Measurements from ENCODE around the gene DPP10.

Gene DPP10

DNA sequence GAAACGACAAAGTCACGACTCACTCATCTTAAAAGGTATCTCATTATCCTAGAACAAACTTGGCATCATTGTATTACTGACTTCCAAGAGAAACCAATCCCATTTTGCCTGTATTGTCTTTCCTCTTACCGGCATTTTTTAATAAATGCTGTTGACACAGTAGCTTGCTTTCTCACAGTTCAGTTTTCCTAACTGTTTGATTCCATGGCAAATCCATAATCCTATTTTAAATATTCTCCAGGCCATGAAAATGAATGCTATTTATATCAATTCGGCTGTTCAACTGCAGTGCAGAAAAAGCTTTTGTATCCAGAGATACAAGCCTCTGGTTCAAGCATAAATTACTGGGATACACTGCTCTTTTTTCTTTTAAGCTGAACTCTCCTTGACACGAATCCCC is 1241.9 kb downstream of the DPP10 start:
- no peak overlapping the region for H3K4me3 ChIP-seq (replicated peaks in 1 of 2; ENCODE audit: low read depth in 2 of 2, low read length in 2 of 2)
- TF ChIP-seq, protein P1, sequence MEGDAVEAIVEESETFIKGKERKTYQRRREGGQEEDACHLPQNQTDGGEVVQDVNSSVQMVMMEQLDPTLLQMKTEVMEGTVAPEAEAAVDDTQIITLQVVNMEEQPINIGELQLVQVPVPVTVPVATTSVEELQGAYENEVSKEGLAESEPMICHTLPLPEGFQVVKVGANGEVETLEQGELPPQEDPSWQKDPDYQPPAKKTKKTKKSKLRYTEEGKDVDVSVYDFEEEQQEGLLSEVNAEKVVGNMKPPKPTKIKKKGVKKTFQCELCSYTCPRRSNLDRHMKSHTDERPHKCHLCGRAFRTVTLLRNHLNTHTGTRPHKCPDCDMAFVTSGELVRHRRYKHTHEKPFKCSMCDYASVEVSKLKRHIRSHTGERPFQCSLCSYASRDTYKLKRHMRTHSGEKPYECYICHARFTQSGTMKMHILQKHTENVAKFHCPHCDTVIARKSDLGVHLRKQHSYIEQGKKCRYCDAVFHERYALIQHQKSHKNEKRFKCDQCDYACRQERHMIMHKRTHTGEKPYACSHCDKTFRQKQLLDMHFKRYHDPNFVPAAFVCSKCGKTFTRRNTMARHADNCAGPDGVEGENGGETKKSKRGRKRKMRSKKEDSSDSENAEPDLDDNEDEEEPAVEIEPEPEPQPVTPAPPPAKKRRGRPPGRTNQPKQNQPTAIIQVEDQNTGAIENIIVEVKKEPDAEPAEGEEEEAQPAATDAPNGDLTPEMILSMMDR (IDR thresholded peaks at IDR 0.05; ENCODE audit: low read depth, low read length): no peak
- no peak for DNase-seq (ENCODE audit: low read depth in 2 of 2)

DNA sequence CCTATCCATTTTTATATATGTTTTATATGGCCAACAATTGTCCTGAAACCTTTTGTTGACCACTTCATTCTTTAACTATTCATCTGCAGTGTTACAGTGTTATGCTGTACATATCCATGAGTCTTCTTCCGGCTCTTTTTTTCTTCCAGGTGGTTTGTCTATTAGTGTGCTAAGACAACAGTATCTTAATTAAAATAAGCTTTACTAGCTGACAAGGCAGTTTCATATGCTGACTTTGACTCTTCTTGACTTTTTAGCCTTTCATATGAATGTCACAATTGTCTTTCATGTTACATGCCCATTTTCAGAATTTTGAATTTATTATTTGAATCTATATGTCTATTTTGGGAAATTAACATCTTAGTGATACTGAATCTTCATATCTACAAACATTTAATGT is 1249.0 kb downstream of the DPP10 start:
- no peak for DNase-seq (ENCODE audit: low read depth in 2 of 2)
- TF ChIP-seq, protein P1 (IDR thresholded peaks at IDR 0.05; ENCODE audit: low read depth, low read length): no peak
- H3K4me3 ChIP-seq (replicated peaks in 1 of 2; ENCODE audit: low read depth in 2 of 2, low read length in 2 of 2): no peak overlapping the region

DNA sequence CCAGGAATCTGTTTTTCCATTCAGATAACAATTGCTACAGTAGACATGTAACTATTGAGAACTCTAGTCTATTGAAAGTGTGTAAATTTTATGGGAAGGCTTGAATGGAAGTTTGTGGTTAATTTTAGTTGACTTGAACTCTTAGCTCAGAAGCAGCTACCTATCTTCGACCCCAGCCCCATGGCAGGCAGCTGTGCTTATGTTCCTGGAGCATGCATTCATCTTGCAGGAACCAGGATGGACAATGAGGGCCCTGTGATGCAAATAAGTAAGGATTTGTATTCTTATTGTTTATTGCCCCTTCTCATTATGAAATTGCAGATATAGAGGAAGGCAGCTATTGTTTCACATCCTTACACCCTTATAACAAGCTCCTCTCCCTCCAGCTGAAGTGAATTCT is 1252.2 kb downstream of the DPP10 start:
- H3K4me3 ChIP-seq (replicated peaks in 1 of 2; ENCODE audit: low read depth in 2 of 2, low read length in 2 of 2): no peak overlapping the region
- DNase-seq (ENCODE audit: low read depth in 2 of 2): no peak
- TF ChIP-seq, protein P1 (IDR thresholded peaks at IDR 0.05; ENCODE audit: low read depth, low read length): no peak

DNA sequence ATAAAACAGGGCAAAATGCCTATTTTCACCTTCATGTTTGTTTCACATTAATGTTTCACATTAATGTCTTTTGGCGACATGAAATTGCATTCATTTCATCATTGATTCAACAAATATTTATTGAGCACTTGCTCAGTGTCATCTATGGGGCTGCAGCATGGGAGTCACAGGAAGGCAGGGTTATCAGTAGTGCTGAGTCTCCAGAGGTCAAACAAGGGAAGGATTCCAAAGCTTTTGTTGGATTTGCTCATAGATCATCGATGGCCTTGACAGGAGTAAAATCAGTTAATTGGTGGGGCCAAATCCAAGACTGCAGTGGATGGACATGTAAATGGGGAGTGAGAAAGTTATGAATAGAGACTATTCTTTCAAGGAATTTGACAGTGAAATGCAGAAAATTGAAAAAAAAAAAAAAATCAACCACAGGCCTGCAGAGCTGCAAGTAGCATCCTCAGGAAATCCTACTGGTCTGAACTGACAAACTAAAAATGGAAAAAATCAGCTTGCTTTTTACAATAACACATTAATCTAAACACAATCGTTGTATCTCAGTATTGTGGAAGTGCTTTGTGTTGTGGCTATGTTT is 1290.8 kb downstream of the DPP10 start:
- no peak for DNase-seq (ENCODE audit: low read depth in 2 of 2)
- no peak overlapping the region for H3K4me3 ChIP-seq (replicated peaks in 1 of 2; ENCODE audit: low read depth in 2 of 2, low read length in 2 of 2)
- TF ChIP-seq, protein P1 (IDR thresholded peaks at IDR 0.05; ENCODE audit: low read depth, low read length): no peak

DNA sequence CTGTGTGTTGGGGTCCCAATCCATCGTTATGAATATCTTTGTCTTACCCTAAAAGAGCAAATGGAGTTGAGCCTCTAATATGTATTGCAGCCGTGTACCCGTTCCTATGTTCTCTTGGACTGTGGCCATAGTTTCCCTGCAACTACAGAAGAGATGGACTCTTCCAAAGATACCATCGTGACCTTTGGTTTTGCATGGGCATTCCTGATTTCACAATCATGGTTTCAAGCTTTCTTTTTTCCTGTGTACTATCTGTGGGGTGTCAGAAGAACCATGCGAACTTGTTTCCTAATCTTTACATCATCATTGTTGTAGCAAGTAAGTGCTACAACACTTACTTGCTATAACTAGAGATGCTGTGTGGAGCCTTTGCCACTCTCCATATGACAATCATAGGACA is 1295.7 kb downstream of the DPP10 start:
- no peak overlapping the region for H3K4me3 ChIP-seq (replicated peaks in 1 of 2; ENCODE audit: low read depth in 2 of 2, low read length in 2 of 2)
- TF ChIP-seq, protein P1 (IDR thresholded peaks at IDR 0.05; ENCODE audit: low read depth, low read length): no peak
- no peak for DNase-seq (ENCODE audit: low read depth in 2 of 2)

DNA sequence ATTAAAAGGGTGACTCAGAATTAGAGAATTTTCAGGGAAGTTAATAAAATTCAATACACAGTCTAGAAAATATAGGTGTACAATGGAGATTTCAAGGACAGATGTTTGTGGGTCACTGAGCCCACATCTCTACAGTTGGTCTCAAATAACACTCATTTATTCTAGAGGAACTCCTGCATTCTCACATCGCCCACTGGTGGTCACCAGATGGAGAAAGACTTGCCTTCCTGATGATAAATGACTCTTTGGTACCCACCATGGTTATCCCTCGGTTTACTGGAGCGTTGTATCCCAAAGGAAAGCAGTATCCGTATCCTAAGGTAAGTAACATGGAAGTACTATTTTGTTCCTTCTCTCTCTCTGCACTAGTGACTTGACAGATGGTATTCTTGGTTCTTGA is 1297.1 kb downstream of the DPP10 start:
- no peak overlapping the region for H3K4me3 ChIP-seq (replicated peaks in 1 of 2; ENCODE audit: low read depth in 2 of 2, low read length in 2 of 2)
- TF ChIP-seq, protein P1 (IDR thresholded peaks at IDR 0.05; ENCODE audit: low read depth, low read length): no peak
- DNase-seq (ENCODE audit: low read depth in 2 of 2): no peak

DNA sequence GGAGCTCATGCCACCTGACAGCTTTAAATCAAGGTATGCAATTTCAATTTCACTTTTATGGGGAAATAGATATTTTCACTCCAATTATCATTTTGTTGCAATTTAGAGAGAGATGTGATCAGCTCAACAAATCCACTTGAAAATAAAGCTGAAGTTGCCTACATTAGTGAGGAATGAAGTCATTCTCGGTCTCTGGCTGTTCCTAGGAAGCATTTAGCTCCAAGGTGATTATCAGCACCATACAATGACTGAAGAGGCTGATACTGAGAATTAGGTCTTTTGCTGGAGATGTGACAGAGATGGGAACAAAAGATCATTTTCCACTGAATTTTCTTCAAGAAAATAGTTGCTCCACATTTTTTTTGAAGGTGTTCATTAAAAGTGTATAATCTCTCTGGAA is 1303.7 kb downstream of the DPP10 start:
- no peak for DNase-seq (ENCODE audit: low read depth in 2 of 2)
- TF ChIP-seq, protein P1 (IDR thresholded peaks at IDR 0.05; ENCODE audit: low read depth, low read length): no peak

More for the DNA sequence above, 1303.7 kb downstream of the DPP10 start:
- no peak overlapping the region for H3K4me3 ChIP-seq (replicated peaks in 1 of 2; ENCODE audit: low read depth in 2 of 2, low read length in 2 of 2)

All from cardiac fibroblast (primary cell).